ENCODE results near the gene CRIM1.

CRIM1 gene

GRCh38 chr2:36433311-36434217, 78.0 kb downstream of the CRIM1 start:
- DNase-seq: no peak

GRCh38 chr2:36438449-36438977, 82.9 kb downstream of the CRIM1 start:
- no peak for DNase-seq

GRCh38 chr2:36439084-36439483, 83.5 kb downstream of the CRIM1 start:
- DNase-seq: no peak

GRCh38 chr2:36441065-36441625, 85.6 kb downstream of the CRIM1 start:
- DNase-seq: no peak

GRCh38 chr2:36441816-36442215, 86.2 kb downstream of the CRIM1 start:
- DNase-seq: no peak

GRCh38 chr2:36444216-36444936, 88.8 kb downstream of the CRIM1 start:
- no peak for DNase-seq

GRCh38 chr2:36445185-36445866, 89.7 kb downstream of the CRIM1 start:
- DNase-seq: no peak

- no peak for DNase-seq
Observed at GRCh38 chr2:36446294-36446693, 90.7 kb downstream of the CRIM1 start.

- DNase-seq: no peak
Observed at GRCh38 chr2:36449213-36449612, 93.6 kb downstream of the CRIM1 start.

- no peak for DNase-seq
Observed at GRCh38 chr2:36449943-36450392, 94.4 kb downstream of the CRIM1 start.

GRCh38 chr2:36450466-36451196, 95.1 kb downstream of the CRIM1 start:
- DNase-seq: no peak

- no peak for DNase-seq
Observed at GRCh38 chr2:36451512-36451911, 95.9 kb downstream of the CRIM1 start.

GRCh38 chr2:36452260-36452659, 96.7 kb downstream of the CRIM1 start:
- DNase-seq: no peak

- no peak for DNase-seq
Observed at GRCh38 chr2:36453652-36454051, 98.1 kb downstream of the CRIM1 start.

GRCh38 chr2:36455011-36455410, 99.4 kb downstream of the CRIM1 start:
- no peak for DNase-seq

GRCh38 chr2:36455788-36456187, 100.2 kb downstream of the CRIM1 start:
- DNase-seq: no peak

- DNase-seq: no peak
Observed at GRCh38 chr2:36456227-36457175, 100.9 kb downstream of the CRIM1 start.

GRCh38 chr2:36458106-36458505, 102.5 kb downstream of the CRIM1 start:
- DNase-seq: no peak

GRCh38 chr2:36459725-36460137, 104.2 kb downstream of the CRIM1 start:
- no peak for DNase-seq

GRCh38 chr2:36461039-36461681, 105.6 kb downstream of the CRIM1 start:
- no peak for DNase-seq

Measured in NCI-H2081 (cell line).